H1 (cell line): ENCODE measurements around the gene GLB1L3. TPM values are rescaled to one million over a fixed set of nuclear protein-coding genes. Genes with fewer than 3 reads are reported as not detected.
A peak's percentile ranks its signal among the peaks of the same experiment; 100 is the strongest.

Experiments used
- CBX8 ChIP-seq: fragments of 300-800, 300-1000 bp; sonication (generic); IDR thresholded peaks from 2 replicates; pipeline ENCODE4 v1.7.1; 2016; ENCODE audit warnings: low read depth, low read length, borderline replicate concordance
- CEBPB ChIP-seq: IDR thresholded peaks from 2 replicates; pipeline ENCODE4 v1.6.1; 2012; ENCODE audit warnings: low read depth, low read length
- CHD2 ChIP-seq: IDR thresholded peaks from 2 replicates; pipeline ENCODE4 v1.6.1; 2012; ENCODE audit warnings: low read length, improper control_type of control experiment
- GABPA ChIP-seq: IDR thresholded peaks from 2 replicates; pipeline ENCODE4 v1.6.1; 2011; ENCODE audit warnings: mild to moderate bottlenecking, low read length, moderate library complexity, borderline replicate concordance; ENCODE audit not compliant: insufficient read depth
- HDAC2 ChIP-seq, 2 experiments: fragments of 300-600 bp in 1 of 2; sonication (generic) in 1 of 2; IDR thresholded peaks; 2 replicates each; pipeline ENCODE4 v1.6.1; 2011 to 2012; ENCODE audit warnings: low read depth in 2 of 2, low read length in 2 of 2, mild to moderate bottlenecking in 2 of 2, moderate library complexity in 2 of 2, borderline replicate concordance in 1 of 2, inconsistent platforms in 1 of 2
- HDAC6 ChIP-seq: IDR thresholded peaks from one replicate; pipeline ENCODE4 v1.7.1; 2012; ENCODE audit warnings: low read depth, mild to moderate bottlenecking, inconsistent platforms, low read length, moderate library complexity
- JUN ChIP-seq: IDR thresholded peaks from 2 replicates; pipeline ENCODE4 v1.6.1; 2011; ENCODE audit warnings: low read depth, mild to moderate bottlenecking, improper control_type of control experiment, low read length
- JUND ChIP-seq: IDR thresholded peaks from 2 replicates; pipeline ENCODE4 v1.6.1; 2011; ENCODE audit warnings: mild to moderate bottlenecking, improper control_type of control experiment, low read length
- RAD21 ChIP-seq, 2 experiments: IDR thresholded peaks in 1 of 2; conservative IDR thresholded peaks in 1 of 2; 2 replicates each; pipeline ENCODE4 v1.6.1; 2011; ENCODE audit warnings: low read depth in 2 of 2, low read length in 2 of 2, improper control_type of control experiment in 1 of 2, inconsistent platforms in 1 of 2, mild to moderate bottlenecking in 1 of 2, moderate library complexity in 1 of 2
- RFX5 ChIP-seq: IDR thresholded peaks from 2 replicates; pipeline ENCODE4 v1.6.1; 2011; ENCODE audit warnings: low read depth, low read length, improper control_type of control experiment, borderline replicate concordance
- RXRA ChIP-seq: IDR thresholded peaks from 2 replicates; pipeline ENCODE4 v1.6.1; 2011; ENCODE audit warnings: low read depth, mild to moderate bottlenecking, low read length, moderate library complexity; ENCODE audit not compliant: insufficient read depth
- SIN3A ChIP-seq, 2 experiments: IDR thresholded peaks in 1 of 2; conservative IDR thresholded peaks in 1 of 2; 2 replicates each; pipeline ENCODE4 v1.6.1; 2011 to 2012; ENCODE audit warnings: low read length in 2 of 2, improper control_type of control experiment in 1 of 2, low read depth in 1 of 2, mild to moderate bottlenecking in 1 of 2
- SP2 ChIP-seq: IDR thresholded peaks from 2 replicates; pipeline ENCODE4 v1.6.1; 2012; ENCODE audit warnings: mild to moderate bottlenecking, low read length, inconsistent platforms
- TBP ChIP-seq: IDR thresholded peaks from 2 replicates; pipeline ENCODE4 v1.6.1; 2011; ENCODE audit warnings: low read depth, low read length, improper control_type of control experiment
- polyA plus RNA-seq, 7 experiments: library from polyadenylated mRNA; depleted of rRNA in 3 of 7; stranded (reverse) in 5 of 7; unstranded in 2 of 7; fragments of >200 nt in 5 of 7; fragments of 200-250 nt in 2 of 7; gene quantifications; 1 replicate in 5 of 7; 2 replicates in 1 of 7; 4 replicates in 1 of 7; pipeline versions ENCODE4 v1.2.1 to v1.2.3, GENCODE V29; 2011 to 2013; ENCODE audit warnings: missing spikeins in 2 of 7, mixed read lengths in 2 of 7
- total RNA-seq: library from RNA; stranded (reverse); fragmentation: NEBNext Ultra II Directional; extraction: Animal tissue kit (Norgen Biotek cat#: 25700); gene quantifications from 2 replicates; pipeline ENCODE4 v1.2.1, GENCODE V29; 2021
- TF ChIP-seq, protein P1 (sequence below): IDR thresholded peaks from 2 replicates; pipeline ENCODE4 v1.6.1; 2011; ENCODE audit warnings: low read depth, mild to moderate bottlenecking, low read length; ENCODE audit not compliant: insufficient read depth
- TF ChIP-seq, protein P2 (sequence below): IDR thresholded peaks from 2 replicates; pipeline ENCODE4 v1.6.1; 2012; ENCODE audit warnings: low read length, inconsistent platforms
- TF ChIP-seq, protein P3 (sequence below): IDR thresholded peaks from 2 replicates; pipeline ENCODE4 v1.6.1; 2012; ENCODE audit warnings: inconsistent platforms

Gene GLB1L3
- total and polyA plus RNA-seq, 2 of the 8 experiments (the other 6 are each of a cell fraction or from before 2014, with no cell fraction given): 14.9 to 33.2 TPM

DNA sequence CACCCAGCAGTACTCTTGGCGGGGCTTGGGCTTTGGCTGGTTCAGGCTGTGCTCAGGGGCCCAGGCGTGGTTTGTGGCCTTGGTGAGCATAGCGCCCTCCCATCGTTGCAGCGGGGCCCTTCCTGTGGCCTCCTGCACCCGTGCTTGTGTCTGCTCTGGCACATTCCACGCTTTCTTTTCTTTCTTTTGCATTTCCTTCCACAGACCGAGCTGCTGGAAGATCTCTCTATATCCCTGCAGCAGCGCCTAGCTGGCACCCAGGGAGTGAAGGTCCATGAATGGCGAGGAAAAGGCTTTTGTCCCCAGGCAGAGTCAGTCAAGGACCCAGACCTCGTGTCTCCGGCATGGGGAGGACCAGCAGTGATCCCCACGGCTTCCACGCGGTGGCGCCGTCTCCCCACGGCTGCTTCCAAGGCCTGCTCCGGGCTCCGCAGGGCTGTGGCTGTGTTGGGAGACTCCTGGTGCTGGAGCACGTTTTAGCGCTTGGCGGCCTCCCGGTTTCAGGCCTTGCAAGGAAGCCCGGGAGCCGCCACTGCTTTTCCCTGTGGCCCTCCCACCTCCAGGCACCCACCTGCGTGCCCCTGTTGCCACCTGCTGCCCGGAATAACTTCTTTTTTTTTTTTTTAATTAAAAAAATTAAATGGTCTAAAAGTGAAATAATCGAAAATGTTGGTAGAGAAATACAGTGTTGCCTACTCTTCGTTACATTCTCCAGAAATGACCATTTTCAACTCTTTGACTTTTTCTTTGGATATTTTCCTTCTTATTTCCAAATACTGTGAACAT, 84.1 kb downstream of the GLB1L3 start (continued):
- TF ChIP-seq, protein P1, sequence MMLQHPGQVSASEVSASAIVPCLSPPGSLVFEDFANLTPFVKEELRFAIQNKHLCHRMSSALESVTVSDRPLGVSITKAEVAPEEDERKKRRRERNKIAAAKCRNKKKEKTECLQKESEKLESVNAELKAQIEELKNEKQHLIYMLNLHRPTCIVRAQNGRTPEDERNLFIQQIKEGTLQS: no peak
- TF ChIP-seq CBX8 (no peak), SIN3A (conservative IDR thresholded peaks at IDR 0.05 in 1 of 2, IDR thresholded peaks at IDR 0.05 in 1 of 2; ENCODE audit: low read depth in 1 of 2, low read length in 2 of 2) (0 out of 4 replicates have a peak, but pooled peaks of 1 of the 2 experiments have one; percentile 28), RXRA (no peak), CEBPB (no peak), TBP (peak; percentile 32; the same call in 1 of the 2 replicates), JUN (no peak), GABPA (no peak), HDAC6 (no peak), SP2 (no peak), RAD21 (IDR thresholded peaks at IDR 0.05 in 1 of 2, conservative IDR thresholded peaks at IDR 0.05 in 1 of 2; ENCODE audit: low read depth in 2 of 2, low read length in 2 of 2) (peak; percentile 98 to 100), JUND (peak; percentile 51; the same call in 1 of the 2 replicates), RFX5 (no peak), HDAC2 (IDR thresholded peaks at IDR 0.05; ENCODE audit: borderline replicate concordance in 1 of 2, low read depth in 2 of 2, low read length in 2 of 2) (0 out of 4 replicates have a peak, but pooled peaks of 1 of the 2 experiments have one; percentile 69), CHD2 (peak; percentile 55; the same call in 1 of the 2 replicates)
- TF ChIP-seq, protein P2, sequence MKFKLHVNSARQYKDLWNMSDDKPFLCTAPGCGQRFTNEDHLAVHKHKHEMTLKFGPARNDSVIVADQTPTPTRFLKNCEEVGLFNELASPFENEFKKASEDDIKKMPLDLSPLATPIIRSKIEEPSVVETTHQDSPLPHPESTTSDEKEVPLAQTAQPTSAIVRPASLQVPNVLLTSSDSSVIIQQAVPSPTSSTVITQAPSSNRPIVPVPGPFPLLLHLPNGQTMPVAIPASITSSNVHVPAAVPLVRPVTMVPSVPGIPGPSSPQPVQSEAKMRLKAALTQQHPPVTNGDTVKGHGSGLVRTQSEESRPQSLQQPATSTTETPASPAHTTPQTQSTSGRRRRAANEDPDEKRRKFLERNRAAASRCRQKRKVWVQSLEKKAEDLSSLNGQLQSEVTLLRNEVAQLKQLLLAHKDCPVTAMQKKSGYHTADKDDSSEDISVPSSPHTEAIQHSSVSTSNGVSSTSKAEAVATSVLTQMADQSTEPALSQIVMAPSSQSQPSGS: 0 out of 2 replicates have a peak, but pooled peaks have one; percentile 46
- TF ChIP-seq, protein P3, sequence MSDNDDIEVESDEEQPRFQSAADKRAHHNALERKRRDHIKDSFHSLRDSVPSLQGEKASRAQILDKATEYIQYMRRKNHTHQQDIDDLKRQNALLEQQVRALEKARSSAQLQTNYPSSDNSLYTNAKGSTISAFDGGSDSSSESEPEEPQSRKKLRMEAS: peak; percentile 99
